NCI-H446 (cell line): ENCODE results near the gene MEA1.
"Not testable (repeated sequence)": the region's sequence is repeated elsewhere in the genome, so short reads cannot be mapped to it uniquely, and the experiment has no call there.

ENCODE experiments used
- DNase-seq, 2 experiments: peaks; one replicate each; lab custom pipeline; 2025; lab: John Stamatoyannopoulos, UW

The MEA1 gene

GRCh38 chr6:43013843-43014433 is at the start of gene MEA1, which contains the start of gene KLHDC3:
Gene MEA1 (minus strand): TSS chr6:43013946. CDS start chr6:43013813, 133 bp downstream.
Gene KLHDC3 (plus strand): TSS chr6:43014249. CDS start chr6:43017193, 2,944 bp downstream.
- DNase-seq = peak; percentile 99

- no peak for DNase-seq
These were observed 49.1 kb upstream of the MEA1 start for GRCh38 chr6:43062818-43063217.

- no peak for DNase-seq
These were observed 48.1 kb upstream of the MEA1 start for GRCh38 chr6:43061861-43062260.

- DNase-seq = no peak
These were observed 47.2 kb upstream of the MEA1 start for GRCh38 chr6:43060755-43061633.

- no peak for DNase-seq
These were observed 46.4 kb upstream of the MEA1 start for GRCh38 chr6:43060034-43060754.

GRCh38 chr6:43059168-43060033 is 45.7 kb upstream of the MEA1 start, which contains the start of the genes KLC4 and MRPL2:
Gene KLC4 (plus strand): TSS chr6:43059631. CDS start chr6:43061336, 1,705 bp downstream.
Gene MRPL2 (minus strand): TSS chr6:43059434. CDS start chr6:43059381, 53 bp downstream.
- peak; percentile 98 for DNase-seq

- no peak for DNase-seq
These were observed 44.8 kb upstream of the MEA1 start for GRCh38 chr6:43058531-43058930.

- no peak for DNase-seq
These were observed 42.2 kb upstream of the MEA1 start for GRCh38 chr6:43055966-43056365.

GRCh38 chr6:43054206-43054943 is 40.6 kb upstream of the MEA1 start:
- no peak for DNase-seq

GRCh38 chr6:43053545-43054205 is 39.9 kb upstream of the MEA1 start, which contains the start of gene CUL7:
Gene CUL7 (minus strand): TSS chr6:43053851. CDS start chr6:43052788, 1,063 bp downstream.
- peak; percentile 93 to 95 for DNase-seq

GRCh38 chr6:43052842-43053544 is 39.2 kb upstream of the MEA1 start:
- DNase-seq = no peak

- DNase-seq = no peak
These were observed 38.6 kb upstream of the MEA1 start for GRCh38 chr6:43052225-43052841.

- DNase-seq = no peak
These were observed 37.2 kb upstream of the MEA1 start for GRCh38 chr6:43050981-43051380.

- no peak for DNase-seq
These were observed 34.3 kb upstream of the MEA1 start for GRCh38 chr6:43047998-43048397.

- DNase-seq = no peak
These were observed 31.7 kb upstream of the MEA1 start for GRCh38 chr6:43045371-43045930.

- no peak for DNase-seq
These were observed 29.6 kb upstream of the MEA1 start for GRCh38 chr6:43043310-43043709.

GRCh38 chr6:43041475-43041874 is 27.7 kb upstream of the MEA1 start:
- DNase-seq = not testable (repeated sequence)

- no peak for DNase-seq
These were observed 27.0 kb upstream of the MEA1 start for GRCh38 chr6:43040542-43041257.
